Retinal pigment epithelial cell (primary cell): ENCODE measurements around the gene NEK11.

Experiments used
- DNase-seq: peaks from one replicate; pipeline ENCODE4 v3.0.0-alpha.2; 2010; ENCODE audit warnings: low read depth
- H3K4me3 ChIP-seq: 2 replicates; pipeline ENCODE4 v1.5.1; 2011; ENCODE audit warnings: mild to moderate bottlenecking, low read length, control low read depth, moderate library complexity
- TF ChIP-seq, protein P1 (sequence below): conservative IDR thresholded peaks from 2 replicates; pipeline ENCODE4 v1.5.1; 2011; ENCODE audit warnings: low read depth, low read length, control low read depth, inconsistent platforms

NEK11 gene

DNA sequence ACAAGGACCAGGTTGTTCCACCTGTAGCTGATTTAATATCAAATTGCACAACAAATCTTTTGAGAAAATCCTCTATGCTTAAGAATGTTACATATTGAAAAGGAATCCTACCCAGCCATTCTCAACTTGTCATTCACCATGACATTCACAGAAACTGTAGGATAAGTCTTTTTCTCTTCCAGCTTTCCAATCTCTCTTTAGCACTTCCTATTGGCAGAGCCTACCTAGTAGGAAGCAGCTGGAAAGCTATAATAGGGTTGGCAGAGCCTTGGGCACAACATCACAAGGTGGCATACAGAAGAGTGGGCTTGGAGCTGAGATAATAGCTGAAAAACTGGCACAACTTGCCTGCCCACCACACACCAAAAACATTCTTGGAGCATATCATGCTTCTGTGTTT lies 287.6 kb downstream of the NEK11 start:
- H3K4me3 ChIP-seq: no peak overlapping the region
- DNase-seq: no peak
- TF ChIP-seq, protein P1, sequence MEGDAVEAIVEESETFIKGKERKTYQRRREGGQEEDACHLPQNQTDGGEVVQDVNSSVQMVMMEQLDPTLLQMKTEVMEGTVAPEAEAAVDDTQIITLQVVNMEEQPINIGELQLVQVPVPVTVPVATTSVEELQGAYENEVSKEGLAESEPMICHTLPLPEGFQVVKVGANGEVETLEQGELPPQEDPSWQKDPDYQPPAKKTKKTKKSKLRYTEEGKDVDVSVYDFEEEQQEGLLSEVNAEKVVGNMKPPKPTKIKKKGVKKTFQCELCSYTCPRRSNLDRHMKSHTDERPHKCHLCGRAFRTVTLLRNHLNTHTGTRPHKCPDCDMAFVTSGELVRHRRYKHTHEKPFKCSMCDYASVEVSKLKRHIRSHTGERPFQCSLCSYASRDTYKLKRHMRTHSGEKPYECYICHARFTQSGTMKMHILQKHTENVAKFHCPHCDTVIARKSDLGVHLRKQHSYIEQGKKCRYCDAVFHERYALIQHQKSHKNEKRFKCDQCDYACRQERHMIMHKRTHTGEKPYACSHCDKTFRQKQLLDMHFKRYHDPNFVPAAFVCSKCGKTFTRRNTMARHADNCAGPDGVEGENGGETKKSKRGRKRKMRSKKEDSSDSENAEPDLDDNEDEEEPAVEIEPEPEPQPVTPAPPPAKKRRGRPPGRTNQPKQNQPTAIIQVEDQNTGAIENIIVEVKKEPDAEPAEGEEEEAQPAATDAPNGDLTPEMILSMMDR: no peak

DNA sequence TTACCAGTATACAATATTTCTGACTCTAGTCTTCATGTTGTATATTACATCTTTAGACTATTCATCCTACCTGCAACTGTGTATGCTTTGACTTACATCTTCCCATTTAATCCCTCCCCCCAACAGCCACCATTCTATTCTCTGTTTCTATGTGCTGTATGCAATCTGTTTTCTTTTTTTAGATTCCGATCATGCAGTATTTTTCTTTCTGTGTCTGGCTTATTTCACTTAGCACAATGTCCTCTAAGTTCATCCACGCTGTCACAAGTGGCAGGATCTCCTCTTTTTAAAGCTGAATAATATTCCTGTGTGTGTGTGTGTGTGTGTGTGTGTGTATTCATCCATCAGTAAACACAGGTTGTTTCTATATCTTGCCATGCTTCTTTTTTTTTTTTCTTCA lies 288.5 kb downstream of the NEK11 start:
- TF ChIP-seq, protein P1: no peak
- H3K4me3 ChIP-seq: no peak overlapping the region

DNA sequence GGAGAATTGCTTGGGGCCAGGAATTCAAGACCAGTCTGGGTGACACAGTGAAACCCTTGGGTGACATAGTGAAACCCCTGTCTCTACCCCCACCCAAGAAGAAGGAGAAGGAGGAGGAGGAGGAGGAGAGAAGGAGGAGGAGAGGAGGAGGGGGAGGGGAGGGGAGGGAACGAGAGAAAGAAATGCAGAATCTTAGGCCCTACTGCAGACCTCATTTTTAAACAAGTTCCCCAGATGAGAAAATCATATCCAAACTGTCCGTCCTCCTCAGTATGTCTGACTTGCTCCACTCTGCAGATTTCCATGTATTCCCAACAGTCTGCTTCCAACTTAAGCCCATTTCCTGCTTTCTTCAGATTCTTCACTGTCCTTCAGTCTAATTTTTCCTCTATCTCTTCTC lies 291.0 kb downstream of the NEK11 start:
- no peak overlapping the region for H3K4me3 ChIP-seq
- TF ChIP-seq, protein P1: no peak
- no peak for DNase-seq

More for the DNA sequence above, 288.5 kb downstream of the NEK11 start:
- no peak for DNase-seq

DNA sequence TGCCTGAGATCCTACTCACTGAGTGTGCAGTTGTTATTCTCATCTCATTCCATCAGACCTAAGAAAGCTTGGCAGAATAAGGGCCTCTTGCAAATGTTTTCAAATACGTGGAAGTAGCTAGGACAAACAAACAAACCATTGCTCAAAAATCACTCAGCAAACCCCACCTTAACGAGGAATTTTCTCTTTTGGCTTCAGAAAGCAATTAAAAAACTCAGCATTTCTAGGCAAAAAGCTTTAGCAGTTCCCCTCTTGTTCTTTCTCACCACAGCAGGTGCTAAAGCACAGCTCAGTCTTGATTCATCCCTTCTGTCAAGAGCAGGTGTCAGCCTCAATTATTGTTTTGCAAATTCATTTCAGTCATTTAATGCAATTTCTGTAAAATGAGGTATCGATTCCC lies 296.3 kb downstream of the NEK11 start:
- TF ChIP-seq, protein P1: no peak
- no peak for DNase-seq
- no peak overlapping the region for H3K4me3 ChIP-seq

DNA sequence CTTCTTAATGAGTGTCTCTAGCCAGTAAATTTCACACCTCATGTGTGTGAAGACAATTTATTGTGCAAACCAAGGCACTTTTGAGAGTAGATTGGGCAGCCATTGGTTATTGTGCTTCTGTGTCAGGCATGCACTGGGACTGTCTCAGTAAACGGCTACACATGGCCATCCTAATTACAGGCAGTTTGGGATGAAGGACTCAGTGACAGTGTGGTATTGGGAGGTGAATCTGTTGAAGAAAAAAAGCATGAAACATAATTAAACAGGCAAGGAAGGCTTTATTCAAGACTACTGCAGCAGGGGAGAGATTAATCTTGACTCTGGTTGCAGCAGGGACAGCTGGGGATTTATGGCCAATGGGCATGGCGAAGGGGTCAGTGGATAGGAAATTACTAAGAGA lies 297.1 kb downstream of the NEK11 start:
- TF ChIP-seq, protein P1: no peak

DNA sequence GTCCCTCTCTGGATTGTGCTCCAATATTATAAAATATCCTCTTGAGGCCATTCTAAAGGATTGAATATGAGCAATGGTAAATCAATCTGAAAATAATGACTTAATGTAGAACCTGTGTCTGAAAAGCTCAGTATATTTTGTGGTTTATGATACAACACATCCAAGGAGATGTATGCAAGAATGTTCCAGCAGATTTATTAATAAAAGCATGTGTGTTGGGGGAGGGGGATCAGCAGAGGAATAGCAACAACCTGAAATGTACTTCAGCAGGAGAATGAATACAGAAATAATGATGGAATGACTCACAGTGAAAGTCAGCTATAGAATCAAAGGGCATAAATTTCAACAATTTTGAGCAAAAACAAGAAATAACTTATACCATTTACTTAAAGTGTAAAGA lies 298.2 kb downstream of the NEK11 start:
- DNase-seq: no peak
- H3K4me3 ChIP-seq: no peak overlapping the region
- TF ChIP-seq, protein P1: no peak

More for the DNA sequence above, 297.1 kb downstream of the NEK11 start:
- DNase-seq: no peak
- no peak overlapping the region for H3K4me3 ChIP-seq

DNA sequence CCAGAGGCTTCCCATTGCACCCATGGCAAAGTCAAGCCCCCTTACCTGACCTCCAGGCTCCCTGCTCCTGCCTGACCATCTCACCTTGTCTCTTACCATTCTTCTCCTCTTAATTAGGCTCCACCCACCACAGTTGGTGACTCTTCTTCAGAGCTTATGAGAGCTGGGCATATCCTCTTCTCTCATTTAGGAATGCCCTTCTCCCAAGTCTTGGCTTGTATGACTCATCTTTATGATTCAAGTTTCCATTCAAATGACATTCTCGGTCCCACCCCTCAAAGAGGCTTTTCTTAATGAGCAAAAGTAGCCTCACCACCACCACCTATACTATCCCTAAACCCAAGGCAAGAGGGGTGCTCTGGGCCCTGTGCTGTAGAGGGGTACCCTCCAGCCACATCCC lies 299.6 kb downstream of the NEK11 start:
- no peak overlapping the region for H3K4me3 ChIP-seq
- TF ChIP-seq, protein P1: no peak
- no peak for DNase-seq
